Pancreas (tissue), 10 donors: Measurements from ENCODE around the gene IP6K3. TPM values are rescaled to one million over a fixed set of nuclear protein-coding genes. Genes with fewer than 3 reads are reported as not detected.
A peak's percentile ranks its signal among the peaks of the same experiment; 100 is the strongest.

Source experiments
- ATAC-seq, 4 donors: fragments of 200-7000 bp; cut with Tn5 transposase; one replicate each; pipeline versions ENCODE4 v1.8.0 to v1.9.1; 2020; ENCODE audit warnings: mild to moderate bottlenecking in 4 of 4, moderate library complexity in 4 of 4
- DNase-seq, 6 donors: peaks; one replicate each; pipeline ENCODE4 v3.0.0-alpha.2; 2020
- FAIRE-seq: peaks from 2 replicates; lab custom pipeline; 2012; peaks lifted over from hg19 to GRCh38; lab: Jason Lieb, UNC
- H3K27ac ChIP-seq, 4 donors: fragments of 200-600 bp; sonication (generic); 1 replicate in 3 of 4; 2 replicates in 1 of 4; pipeline versions ENCODE4 v1.5.0 to v1.8.0; 2020
- H3K27me3 ChIP-seq, 4 donors: fragments of 200-600 bp; one replicate each; pipeline ENCODE4 v1.8.0; 2021
- H3K36me3 ChIP-seq, 3 donors: fragments of 200-600 bp; sonication (generic) in 1 of 3; one replicate each; pipeline versions ENCODE4 v1.5.0 to v1.8.0; 2020 to 2021
- H3K4me1 ChIP-seq, 3 donors: fragments of 200-600 bp; one replicate each; pipeline ENCODE4 v1.8.0; 2021
- H3K4me3 ChIP-seq, 4 donors: fragments of 200-600 bp; sonication (generic) in 2 of 4; one replicate each; pipeline versions ENCODE4 v1.5.0 to v1.8.0; 2020 to 2021
- H3K9me3 ChIP-seq, 4 donors: fragments of 200-600 bp; one replicate each; pipeline ENCODE4 v1.8.0; 2021
- WGBS, 2 donors: extraction: QIAGEN DNeasy Blood & Tissue Kit; methylation state at CpG; one replicate each; pipeline ENCODE4 v1.1.7; 2013; 5-methylcytosine and 5-hydroxymethylcytosine counted together
- intact Hi-C, 3 donors: fragments of 100-400 bp; cut with DNase I; formaldehyde crosslinking; loops; one replicate each; pipeline versions ENCODE4 v1.11.1 to v1.14.2; 2022
- polyA plus RNA-seq, 2 donors: library from polyadenylated mRNA; stranded (reverse); fragments of 200-250 nt; gene quantifications; one replicate each; pipeline ENCODE4 v1.2.3, GENCODE V29; 2013
- total RNA-seq, 6 donors: library from RNA; stranded (reverse); fragmentation: NEBNext Ultra II Directional in 4 of 6; extraction: Animal tissue kit (Norgen Biotek cat#: 25700) in 4 of 6; gene quantifications; one replicate each; pipeline versions ENCODE4 v1.2.1 to v1.2.4, GENCODE V29; 2021 to 2023
- TF ChIP-seq, protein P1 (sequence below), 4 donors: fragments of 200-600 bp; sonication (generic) in 3 of 4; IDR thresholded peaks; one replicate each; pipeline versions ENCODE4 v1.5.0 to v1.8.0; 2021; ENCODE audit warnings: antibody characterized with exemption in 4 of 4
- donor health status: healthy with polysubstance abuse.
- donor health status: DM: no; HTN: no; CAD: no; lungs with moderate emphysema.
- donor health status: DM: no; HTN: no; CAD: no.
- donor health status: control.
- donor health status: control.
- donor health status: Bipolar disorder and iron deficiency.
- donor health status: DM: yes; HTN: yes; CAD: no.
- donor health status: DM: no; HTN: no; CAD: no.
- donor health status: DM: no; HTN: no; CAD: no.
- donor health status: DM: yes; HTN: yes; CAD: no.

Gene IP6K3
- total and polyA plus RNA-seq, 8 donors: 0.12 to 0.69 (median 0.36) TPM

DNA sequence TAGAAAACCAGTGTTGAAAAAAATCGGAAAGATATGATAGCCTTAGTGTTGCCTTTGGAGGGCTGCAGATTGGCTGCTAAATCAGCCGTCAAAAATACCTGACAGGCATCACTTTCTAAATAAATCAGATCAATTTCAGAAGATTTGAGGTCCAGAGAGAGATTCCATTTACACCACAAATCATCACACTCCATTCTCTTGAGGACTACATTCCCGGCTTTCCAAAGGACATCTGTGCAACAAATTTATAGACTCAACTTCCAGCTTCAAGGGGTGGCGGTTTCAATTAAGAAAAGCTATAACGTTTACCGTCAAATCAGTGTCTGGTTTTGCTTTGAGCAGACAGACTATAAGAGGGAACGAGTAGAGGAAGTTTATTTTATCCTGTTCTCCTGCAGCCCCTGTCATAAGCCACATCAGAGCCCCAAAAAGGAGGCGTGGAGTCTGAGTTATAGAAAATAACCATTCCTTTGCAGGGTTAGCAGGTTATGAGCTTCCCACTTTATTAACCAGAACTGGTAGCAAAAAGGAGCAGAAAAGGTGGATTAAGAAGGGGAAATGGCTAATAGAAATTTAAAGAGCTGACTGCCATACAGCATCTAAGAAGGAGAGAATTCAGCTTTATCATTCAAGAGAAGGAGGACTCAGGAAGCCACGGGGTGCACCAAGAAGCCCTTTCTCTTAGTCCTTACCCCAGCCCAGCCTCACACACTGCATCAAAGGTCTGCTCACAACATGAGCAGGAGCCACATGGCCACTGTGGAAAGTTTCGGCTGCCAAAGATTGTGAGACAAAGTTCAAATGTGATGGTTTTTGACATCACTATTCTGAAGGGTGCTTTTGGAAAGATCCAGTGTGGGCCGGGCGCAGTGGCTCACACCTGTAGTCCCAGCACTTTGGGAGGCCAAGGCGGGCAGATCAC lies 22.3 kb downstream of the IP6K3 start:
- Histone ChIP-seq H3K27ac (peak overlapping the region in 1 of 4 donors; percentile 19), H3K36me3 (no peaks in the 10 kb centered on the region), H3K4me3 (no peak overlapping the region), H3K4me1 (peaks cover 12 to 46% (median 26%) of the 10 kb centered on the region in 3 donors), H3K27me3 (no peaks in the 10 kb centered on the region), H3K9me3 (no peaks in the 10 kb centered on the region)
- ATAC-seq (no peak), FAIRE-seq (no peak), DNase-seq (no peak)
- WGBS, 2 donors: 83 to 85% methylated on average over 13 of the region's 13 CpGs
- TF ChIP-seq, protein P1, sequence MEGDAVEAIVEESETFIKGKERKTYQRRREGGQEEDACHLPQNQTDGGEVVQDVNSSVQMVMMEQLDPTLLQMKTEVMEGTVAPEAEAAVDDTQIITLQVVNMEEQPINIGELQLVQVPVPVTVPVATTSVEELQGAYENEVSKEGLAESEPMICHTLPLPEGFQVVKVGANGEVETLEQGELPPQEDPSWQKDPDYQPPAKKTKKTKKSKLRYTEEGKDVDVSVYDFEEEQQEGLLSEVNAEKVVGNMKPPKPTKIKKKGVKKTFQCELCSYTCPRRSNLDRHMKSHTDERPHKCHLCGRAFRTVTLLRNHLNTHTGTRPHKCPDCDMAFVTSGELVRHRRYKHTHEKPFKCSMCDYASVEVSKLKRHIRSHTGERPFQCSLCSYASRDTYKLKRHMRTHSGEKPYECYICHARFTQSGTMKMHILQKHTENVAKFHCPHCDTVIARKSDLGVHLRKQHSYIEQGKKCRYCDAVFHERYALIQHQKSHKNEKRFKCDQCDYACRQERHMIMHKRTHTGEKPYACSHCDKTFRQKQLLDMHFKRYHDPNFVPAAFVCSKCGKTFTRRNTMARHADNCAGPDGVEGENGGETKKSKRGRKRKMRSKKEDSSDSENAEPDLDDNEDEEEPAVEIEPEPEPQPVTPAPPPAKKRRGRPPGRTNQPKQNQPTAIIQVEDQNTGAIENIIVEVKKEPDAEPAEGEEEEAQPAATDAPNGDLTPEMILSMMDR (IDR thresholded peaks at IDR 0.05): no peak
- intact Hi-C loops: no loop called here

DNA sequence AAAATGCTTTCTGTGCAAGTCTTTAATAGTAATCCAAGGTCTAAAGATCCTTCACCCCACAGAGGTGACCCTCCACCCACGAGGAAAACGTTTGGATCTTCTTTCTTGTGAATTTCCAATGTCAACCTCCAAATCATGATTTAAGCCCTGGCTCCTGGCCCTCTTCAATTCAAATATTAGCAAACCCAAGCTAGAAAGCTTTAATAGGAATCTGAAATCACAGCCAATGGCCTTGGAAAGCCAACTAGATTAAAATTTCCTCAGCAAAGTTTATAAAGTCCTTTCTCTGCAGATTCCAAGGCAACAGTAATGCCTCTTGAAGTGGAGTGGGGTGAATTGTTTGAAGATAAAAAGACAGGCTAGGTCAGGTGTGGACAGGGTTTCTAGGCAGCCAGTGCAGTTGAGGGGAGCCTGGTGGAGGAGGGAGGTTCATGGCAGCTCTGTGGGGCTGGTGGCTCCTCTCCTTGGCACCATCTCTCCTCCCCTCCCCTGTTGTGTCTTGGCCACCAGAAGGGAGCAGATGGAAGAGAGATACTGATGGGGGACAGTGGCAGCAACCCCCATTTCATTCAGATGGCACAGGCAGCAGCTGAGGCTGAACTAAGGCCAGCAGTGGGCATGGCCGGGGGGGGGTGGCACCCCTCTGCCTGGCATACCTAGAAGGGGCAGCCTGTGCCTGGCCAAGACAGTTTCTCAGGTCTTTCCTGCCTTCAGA lies 23.2 kb downstream of the IP6K3 start:
- Histone ChIP-seq H3K9me3 (no peaks in the 10 kb centered on the region), H3K27ac (peak overlapping the region in 2 of 4 donors; percentile 19 to 20), H3K36me3 (no peaks in the 10 kb centered on the region), H3K4me1 (peaks cover 12 to 53% (median 21%) of the 10 kb centered on the region in 3 donors), H3K4me3 (no peak overlapping the region), H3K27me3 (no peaks in the 10 kb centered on the region)
- DNase-seq (no peak), FAIRE-seq (no peak), ATAC-seq (no peak)
- intact Hi-C loops: no loop called here
- 33 to 38% methylated on average over 3 of the region's 3 CpGs for WGBS, 2 donors
- TF ChIP-seq, protein P1 (IDR thresholded peaks at IDR 0.05): no peak

DNA sequence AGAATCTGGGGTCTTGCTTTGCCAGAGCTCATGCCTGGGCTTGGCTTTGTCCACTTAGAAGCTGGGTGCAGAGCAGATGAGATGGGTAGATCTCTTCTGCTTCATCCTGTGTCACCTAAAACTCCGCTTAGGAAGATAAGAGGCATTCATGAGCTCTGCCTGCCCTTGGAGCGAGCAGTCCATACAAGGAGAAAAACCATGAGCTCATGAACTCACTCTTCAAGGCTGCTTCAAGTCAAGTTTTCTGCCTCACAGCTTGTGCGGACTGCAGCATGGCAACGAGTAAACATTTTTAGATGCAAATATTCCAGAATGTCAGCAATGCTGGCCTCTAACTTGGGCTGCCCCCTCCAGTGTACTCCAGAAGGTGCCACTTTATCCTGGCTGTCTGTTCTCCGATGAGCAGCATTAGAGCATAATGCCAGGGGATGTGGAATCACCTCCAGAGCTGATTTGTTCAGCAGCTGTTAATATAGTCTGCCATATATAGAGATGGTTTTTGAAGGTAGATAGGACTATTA lies 24.5 kb downstream of the IP6K3 start:
- peaks cover 10 to 54% (median 11%) of the 10 kb centered on the region in 3 donors for H3K4me1 ChIP-seq
- H3K4me3 ChIP-seq: no peak overlapping the region
- no peaks in the 10 kb centered on the region for H3K36me3 ChIP-seq
- H3K27ac ChIP-seq: no peak overlapping the region
- FAIRE-seq (no peak), DNase-seq (no peak), ATAC-seq (no peak)
- intact Hi-C loops: no loop called here
- no peaks in the 10 kb centered on the region for H3K27me3 ChIP-seq
- H3K9me3 ChIP-seq: no peaks in the 10 kb centered on the region
- TF ChIP-seq, protein P1 (IDR thresholded peaks at IDR 0.05): no peak
- WGBS, 2 donors: 90 to 97% methylated on average over 5 of the region's 5 CpGs

DNA sequence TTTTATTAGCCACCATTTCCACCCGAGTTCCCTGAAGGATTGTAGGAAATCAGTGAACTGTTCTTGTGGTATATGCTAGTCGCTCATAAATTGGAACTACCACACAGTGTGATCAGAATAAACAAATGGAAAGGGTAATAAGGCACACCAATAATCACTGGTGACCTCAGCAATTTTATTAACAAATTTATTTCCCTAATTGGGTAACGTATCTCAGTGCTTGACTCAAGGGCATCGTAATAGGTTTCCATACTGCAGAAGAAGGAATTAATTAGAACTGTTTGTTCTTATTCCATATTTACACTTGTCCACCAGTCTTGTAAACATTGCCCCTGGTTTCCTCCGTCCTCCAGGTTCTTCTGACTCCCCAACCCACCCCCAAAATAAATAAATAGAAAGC lies 25.2 kb downstream of the IP6K3 start:
- Histone ChIP-seq H3K4me3 (no peak overlapping the region), H3K27me3 (no peaks in the 10 kb centered on the region), H3K36me3 (no peaks in the 10 kb centered on the region), H3K4me1 (peaks cover 6 to 57% (median 14%) of the 10 kb centered on the region in 3 donors), H3K27ac (peak overlapping the region in 1 of 4 donors; percentile 74), H3K9me3 (no peaks in the 10 kb centered on the region)
- TF ChIP-seq, protein P1 (IDR thresholded peaks at IDR 0.05): no peak
- DNase-seq: no peak
- FAIRE-seq: no peak
- intact Hi-C loops: no loop called here
- ATAC-seq: no peak
- 58 to 85% methylated on average over 5 of the region's 5 CpGs for WGBS, 2 donors
